SK-N-MC (cell line): ENCODE results near the gene EXD3.
"Not testable (repeated sequence)": the region's sequence is repeated elsewhere in the genome, so short reads cannot be mapped to it uniquely, and the experiment has no call there.

Source experiments
- DNase-seq: peaks from one replicate; pipeline ENCODE4 v3.0.0-alpha.2; 2011; ENCODE audit warnings: low read depth, low spot score
- H3K27ac ChIP-seq: fragments of 200-600 bp; sonication (generic); 2 replicates; pipeline ENCODE4 v1.5.1; 2016; ENCODE audit warnings: mixed run types
- H3K36me3 ChIP-seq: fragments of 200-600 bp; sonication (generic); 2 replicates; pipeline ENCODE4 v1.6.1; 2017; ENCODE audit warnings: antibody characterized with exemption, low read length, mixed read lengths; ENCODE audit not compliant: insufficient read depth
- H3K4me3 ChIP-seq: fragments of 200-600 bp; sonication (generic); 2 replicates; pipeline ENCODE4 v1.5.1; 2016
- H3K9ac ChIP-seq: fragments of 200-600 bp; sonication (generic); 2 replicates; pipeline ENCODE4 v1.8.0; 2017; ENCODE audit warnings: mixed run types, mixed read lengths; ENCODE audit not compliant: insufficient read length
- H3K9me3 ChIP-seq: fragments of 200-600 bp; sonication (generic); 2 replicates; pipeline ENCODE4 v1.6.1; 2017; ENCODE audit warnings: low read depth, mild to moderate bottlenecking, antibody characterized with exemption, low read length, moderate library complexity, mixed read lengths
- EZH2 ChIP-seq: fragments of 200-600 bp; sonication (generic); IDR thresholded peaks from one replicate; pipeline ENCODE4 v1.6.1; 2017; ENCODE audit warnings: antibody characterized with exemption
- FOXP2 ChIP-seq: optimal IDR thresholded peaks from 2 replicates; pipeline ENCODE3; 2011; ENCODE audit warnings: mild to moderate bottlenecking, moderate library complexity; ENCODE audit not compliant: insufficient read depth; ENCODE audit errors: extremely low read length, control extremely low read depth
- POLR2AphosphoS5 ChIP-seq: IDR thresholded peaks from 2 replicates; pipeline ENCODE4 v1.6.1; 2012; ENCODE audit warnings: mild to moderate bottlenecking, low read depth, low read length, borderline replicate concordance

EXD3 gene, protein sequence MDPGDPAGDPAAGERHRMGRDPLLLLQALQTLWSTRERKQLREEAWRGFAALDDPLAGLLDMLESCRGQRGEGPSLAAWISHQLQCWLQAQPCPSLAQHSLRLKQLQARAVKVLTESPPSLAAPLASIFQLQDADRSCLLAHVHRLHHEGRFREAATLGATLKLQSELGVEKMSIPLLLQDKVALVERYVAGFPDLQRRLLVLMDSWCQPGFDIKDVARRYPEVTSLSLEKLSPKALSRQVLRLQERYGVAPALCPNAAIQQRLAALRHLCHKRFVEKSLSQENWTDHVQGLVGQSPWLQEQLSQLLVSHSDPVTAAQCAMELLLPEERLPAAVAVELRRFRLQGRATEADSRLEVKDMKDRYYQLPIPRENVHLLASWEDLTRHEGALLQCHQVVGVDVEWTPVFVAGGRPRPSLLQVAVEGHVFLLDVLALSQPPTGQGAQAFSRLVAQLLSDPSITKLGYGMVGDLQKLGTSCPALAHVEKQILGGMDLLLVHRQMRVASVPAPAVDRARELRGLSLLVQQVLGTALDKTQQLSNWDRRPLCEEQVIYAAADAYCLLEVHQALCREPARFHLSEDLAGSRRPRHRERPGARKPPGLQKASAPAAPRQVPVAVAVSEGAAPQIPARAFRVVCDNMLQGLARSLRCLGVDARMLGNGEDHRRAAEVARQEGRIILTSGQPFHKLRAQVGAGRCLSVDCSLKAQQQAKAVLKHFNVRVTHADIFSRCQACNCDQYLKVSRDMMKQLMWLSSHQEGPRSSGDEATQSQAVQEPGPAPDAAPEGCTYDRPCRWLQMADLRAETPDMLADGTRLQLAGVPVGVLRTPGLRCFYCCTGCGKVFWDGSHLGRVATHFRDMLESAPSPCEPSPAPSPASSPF

DNA sequence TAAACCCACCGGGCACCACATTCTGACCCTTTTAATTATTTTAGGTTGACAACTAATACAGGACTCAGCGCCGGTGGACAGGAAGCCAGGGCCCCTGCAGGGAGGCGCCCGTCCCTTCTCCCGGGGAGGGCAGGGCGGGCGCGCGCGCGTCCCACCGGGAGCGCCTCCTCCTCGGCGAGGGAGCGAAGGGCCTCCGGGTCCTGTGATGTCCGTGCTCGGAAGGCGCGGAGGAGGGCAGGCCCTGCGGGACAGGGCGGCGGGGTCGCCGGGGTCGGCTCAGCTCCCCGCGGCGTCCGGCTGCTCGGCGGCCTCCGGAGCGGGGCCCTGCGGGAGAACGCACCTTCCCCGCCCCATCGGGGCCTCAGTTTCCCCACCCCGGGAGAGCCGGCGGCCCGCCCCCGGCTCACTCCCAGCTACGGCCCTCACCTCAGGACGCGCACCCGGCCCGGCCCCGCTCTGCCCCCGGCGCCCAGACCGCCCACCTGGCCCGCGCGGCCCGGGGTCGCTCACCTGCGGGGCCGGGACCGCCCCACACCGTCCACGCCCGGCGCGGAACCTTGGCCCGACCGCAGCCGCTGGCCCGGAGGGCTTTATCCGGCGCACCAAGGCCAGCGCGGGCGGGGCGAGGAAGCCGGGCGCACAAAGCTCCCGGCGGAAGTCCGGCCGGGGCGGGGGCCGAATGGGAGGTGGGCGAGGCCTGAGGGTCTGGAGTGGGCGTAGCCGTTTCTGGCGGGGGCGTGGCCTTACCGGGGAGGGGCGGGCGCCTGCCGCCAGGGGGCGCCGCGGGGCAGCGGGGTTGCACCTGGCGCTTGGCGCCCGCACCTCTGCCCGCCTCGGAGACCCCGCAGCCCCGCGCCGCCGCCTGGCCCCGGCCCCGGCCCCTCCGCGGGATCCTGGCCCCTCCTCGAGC is at the start of gene EXD3, which contains the start of gene NOXA1:
EXD3 (minus strand) TSS at position 559 of the 910 bp plus-strand sequence. CDS start 27,805 bp downstream, outside the sequence.
NOXA1 (plus strand) TSS at position 790 of the 910 bp plus-strand sequence. CDS start 137 bp downstream, outside the sequence.
- TF ChIP-seq FOXP2 = no peak
- 0 out of 2 replicates have a peak, but pooled peaks have one; percentile 29 for TF ChIP-seq POLR2AphosphoS5
- Histone ChIP-seq H3K27ac (no peak within 1 kb of the TSS), H3K4me3 (peak within 1 kb of the TSS; percentile 84), H3K9ac (peak within 1 kb of the TSS; percentile 89), H3K9me3 (no peaks in the 10 kb centered on the region), H3K36me3 (no peaks in the 10 kb centered on the region)
- DNase-seq = peak; percentile 24

DNA sequence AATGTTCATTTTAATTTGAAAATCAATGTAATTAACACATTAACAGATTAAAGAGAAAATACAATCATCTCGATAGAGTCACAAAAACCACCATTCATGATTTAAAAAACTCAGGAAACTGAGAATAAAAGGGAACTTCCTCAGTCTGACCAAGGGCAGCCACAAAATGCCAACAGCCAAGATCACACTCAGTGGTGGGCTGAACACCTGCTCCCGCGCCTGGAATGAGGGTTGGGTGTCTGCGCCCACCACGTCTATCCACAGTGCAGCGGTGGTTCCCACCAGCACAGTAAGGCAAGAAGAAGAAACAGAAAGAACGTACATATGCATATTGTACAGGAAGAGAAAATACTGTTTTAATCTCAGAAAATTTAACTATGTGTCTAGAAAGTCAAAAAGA is 47.8 kb upstream of the EXD3 start:
- Histone ChIP-seq H3K4me3 (no peak overlapping the region), H3K36me3 (no peaks in the 10 kb centered on the region)
- no peak for DNase-seq

DNA sequence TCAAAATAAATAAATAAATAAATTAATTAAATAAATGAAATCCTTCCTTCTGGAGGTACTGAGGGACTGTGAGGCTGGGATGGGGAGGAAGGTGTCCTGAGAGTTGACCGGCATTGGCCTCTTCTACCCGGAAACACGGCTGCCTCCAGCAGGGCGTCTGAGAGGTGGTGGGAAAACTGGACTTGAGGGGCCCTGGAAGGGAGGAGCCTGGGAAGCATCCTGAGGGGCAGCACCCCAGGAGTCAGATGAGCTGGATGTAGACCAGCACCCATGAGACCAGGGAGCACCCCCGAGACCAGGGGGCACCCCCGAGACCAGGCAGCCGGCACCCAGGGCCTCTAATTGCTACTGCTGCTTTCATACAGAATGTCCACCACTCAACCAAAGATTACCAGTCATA is 44.9 kb upstream of the EXD3 start:
- H3K36me3 ChIP-seq = no peaks in the 10 kb centered on the region
- TF ChIP-seq POLR2AphosphoS5 (no peak), FOXP2 (no peak)
- H3K9ac ChIP-seq = no peak overlapping the region
- H3K9me3 ChIP-seq = no peaks in the 10 kb centered on the region
- no peak for DNase-seq
- no peak overlapping the region for H3K27ac ChIP-seq
- no peak overlapping the region for H3K4me3 ChIP-seq

More for the DNA sequence above, 47.8 kb upstream of the EXD3 start:
- Histone ChIP-seq H3K9ac (no peak overlapping the region), H3K9me3 (peaks cover 2% of the 10 kb centered on the region; the same call in 1 of the 2 replicates), H3K27ac (no peak overlapping the region)
- no peak for TF ChIP-seq POLR2AphosphoS5
- TF ChIP-seq FOXP2 = no peak
- no peak for TF ChIP-seq EZH2

DNA sequence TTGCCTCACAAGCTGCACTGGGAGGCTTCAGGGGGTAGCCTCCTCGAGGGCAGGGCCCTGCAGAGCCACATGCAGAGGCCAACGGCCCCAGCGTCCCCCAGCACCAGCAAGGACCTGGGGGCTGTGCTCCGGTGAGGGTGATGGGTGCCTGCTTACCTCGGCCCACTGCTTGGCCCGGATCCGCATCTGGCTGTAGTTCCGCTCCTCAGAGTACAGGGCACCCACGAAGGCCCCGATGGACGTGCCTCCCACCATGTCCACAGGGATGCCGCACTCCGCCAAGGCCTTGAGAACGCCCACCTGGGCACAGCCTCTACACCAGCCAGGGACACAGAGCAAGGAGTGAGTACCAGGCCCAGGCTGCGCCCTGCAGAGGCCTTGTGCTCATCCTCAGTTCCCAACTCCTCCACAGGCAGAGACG is 44.2 kb upstream of the EXD3 start:
- TF ChIP-seq EZH2 (no peak), POLR2AphosphoS5 (no peak), FOXP2 (no peak)
- Histone ChIP-seq H3K9ac (no peak overlapping the region), H3K36me3 (no peaks in the 10 kb centered on the region), H3K9me3 (no peaks in the 10 kb centered on the region), H3K4me3 (no peak overlapping the region), H3K27ac (no peak overlapping the region)
- DNase-seq = no peak

DNA sequence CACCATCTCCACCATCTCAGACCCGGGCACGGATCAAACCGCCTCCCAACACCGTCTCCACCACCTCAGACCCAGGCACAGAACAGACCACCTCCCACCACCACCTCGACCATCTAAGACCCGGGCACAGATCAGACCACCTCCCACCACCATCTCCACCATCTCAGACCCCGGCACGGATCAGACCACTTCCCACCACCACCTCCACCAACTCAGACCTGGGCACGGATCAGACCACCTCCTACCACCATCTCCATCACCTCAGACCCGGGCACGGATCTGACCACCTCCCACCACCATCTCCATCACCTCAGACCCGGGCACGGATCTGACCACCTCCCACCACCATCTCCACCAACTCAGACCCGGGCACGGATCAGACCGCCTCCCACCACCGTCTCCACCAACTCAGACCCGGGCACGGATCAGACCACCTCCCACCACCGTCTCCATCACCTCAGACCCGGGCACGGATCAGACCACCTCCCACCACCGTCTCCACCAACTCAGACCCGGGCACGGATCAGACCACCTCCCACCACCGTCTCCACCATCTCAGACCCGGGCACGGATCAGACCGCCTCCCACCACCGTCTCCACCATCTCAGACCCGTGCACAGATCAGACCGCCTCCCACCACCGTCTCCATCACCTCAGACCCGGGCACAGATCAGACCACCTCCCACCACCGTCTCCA is 43.6 kb upstream of the EXD3 start:
- DNase-seq, H3K9me3 ChIP-seq, H3K36me3 ChIP-seq, H3K27ac ChIP-seq, H3K9ac ChIP-seq, H3K4me3 ChIP-seq: not testable (repeated sequence)

DNA sequence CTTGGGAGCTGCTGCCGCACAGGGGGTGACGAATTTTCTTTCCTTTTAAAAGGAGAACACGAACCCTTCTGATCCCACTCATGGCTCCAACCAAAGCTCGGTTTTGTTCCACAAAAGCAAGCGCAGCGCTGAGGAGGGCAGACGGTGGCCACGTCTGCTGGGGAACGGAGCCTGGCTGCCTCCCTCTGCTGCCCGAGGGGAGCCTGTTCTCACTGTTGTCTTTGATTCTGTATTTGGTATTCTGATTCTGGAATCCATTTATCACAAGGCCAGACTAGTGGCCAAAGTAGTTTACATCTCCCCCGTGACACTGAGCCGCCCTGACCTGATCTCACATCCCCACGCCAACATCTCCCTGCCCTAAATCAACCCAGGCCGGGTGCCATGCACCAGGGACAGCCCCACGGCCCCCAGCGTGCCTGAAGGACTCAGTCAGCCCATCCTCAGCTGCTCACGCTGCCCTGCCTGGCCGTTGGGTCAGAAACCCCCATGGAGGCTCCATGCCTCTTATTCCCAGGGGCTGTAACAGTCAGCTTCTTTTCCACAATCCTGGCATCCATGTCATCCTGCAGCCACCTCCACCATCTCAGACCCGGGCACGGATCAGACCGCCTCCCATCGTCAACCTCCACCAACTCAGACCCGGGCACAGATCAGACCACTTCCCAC is 42.9 kb upstream of the EXD3 start:
- H3K4me3 ChIP-seq = no peak overlapping the region
- DNase-seq = no peak
- H3K9me3 ChIP-seq = no peaks in the 10 kb centered on the region
- H3K9ac ChIP-seq = no peak overlapping the region
- H3K27ac ChIP-seq = no peak overlapping the region
- TF ChIP-seq EZH2 (no peak), POLR2AphosphoS5 (no peak), FOXP2 (no peak)
- no peaks in the 10 kb centered on the region for H3K36me3 ChIP-seq

DNA sequence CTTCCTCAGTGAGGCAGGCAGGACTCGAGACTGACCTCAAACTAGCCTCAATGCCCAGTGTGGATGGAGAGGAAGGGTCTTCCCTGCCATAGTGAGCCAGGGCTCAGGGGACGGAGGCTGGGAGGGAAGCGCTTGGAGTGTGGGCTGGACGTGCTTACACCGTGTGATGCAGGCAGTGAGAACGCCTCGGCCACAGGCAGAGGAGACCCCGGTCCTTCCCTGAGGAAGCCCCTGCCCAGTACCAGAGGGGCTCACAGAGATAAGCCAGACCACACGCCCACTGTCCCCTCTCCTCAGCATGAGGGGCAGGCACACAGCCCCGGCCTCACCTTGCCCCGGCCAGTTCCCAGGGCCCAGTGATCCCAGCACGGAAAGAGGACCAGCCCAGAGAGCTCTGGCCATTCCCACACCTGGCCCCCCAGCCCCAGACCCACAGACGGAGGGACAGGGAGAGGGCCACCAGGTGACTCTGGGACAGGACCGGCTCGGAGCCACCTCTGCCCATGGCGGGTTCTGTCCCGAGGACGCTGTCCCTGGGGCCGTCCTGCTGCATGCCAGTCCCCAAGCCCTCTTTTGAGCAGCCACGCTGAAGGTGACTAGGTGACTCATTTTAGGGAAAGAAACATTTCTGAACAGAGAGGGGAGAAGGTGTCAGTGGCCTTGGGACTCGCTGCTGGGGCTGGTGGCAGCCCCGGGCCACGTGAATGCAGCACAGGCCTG is 42.2 kb upstream of the EXD3 start:
- no peak overlapping the region for H3K9ac ChIP-seq
- H3K4me3 ChIP-seq = no peak overlapping the region
- H3K36me3 ChIP-seq = no peaks in the 10 kb centered on the region
- DNase-seq = no peak
- no peaks in the 10 kb centered on the region for H3K9me3 ChIP-seq
- TF ChIP-seq FOXP2 = no peak
- TF ChIP-seq POLR2AphosphoS5 = no peak
- TF ChIP-seq EZH2 = no peak
- H3K27ac ChIP-seq = no peak overlapping the region
